ENCODE results near the gene HBG1.

DNA sequence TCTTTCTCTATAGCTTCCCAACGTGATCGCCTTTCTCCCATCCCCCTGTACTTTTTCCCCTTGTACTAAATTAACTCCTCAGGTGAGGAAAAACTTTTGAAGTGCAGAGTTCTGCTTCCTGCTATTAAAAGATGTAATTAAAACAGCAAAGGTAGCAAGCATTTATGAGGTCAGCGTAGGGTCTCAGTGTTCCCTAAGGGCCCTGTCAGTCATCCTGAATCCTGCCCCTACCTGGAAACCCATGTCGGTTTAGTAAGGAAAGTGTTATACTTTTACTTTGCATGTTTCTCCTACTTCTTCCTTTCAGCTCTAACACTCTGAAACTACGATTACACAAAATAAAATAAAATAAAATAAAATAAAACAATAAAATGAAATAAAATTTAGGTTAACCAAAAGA, 21.5 kb downstream of the HBG1 start:
- TF ChIP-seq POLR2A (IDR thresholded peaks at IDR 0.05): no peak
- no peak for TF ChIP-seq CTCF (IDR thresholded peaks at IDR 0.05)

Measured in testis (tissue), 2 donors.